ENCODE measurements around the gene SLC52A3.

SLC52A3 gene

GRCh38 chr20:711576-711975, 56.7 kb downstream of the SLC52A3 start:
- no peak for TF ChIP-seq CTCF (IDR thresholded peaks at IDR 0.05; ENCODE audit: low read depth, low read length, missing control alignments)
- no peak overlapping the region for H3K4me3 ChIP-seq (replicated peaks; ENCODE audit: low read depth, low read length)
- no peak for DNase-seq (ENCODE audit: extremely low read depth, low read depth)

- no peak for TF ChIP-seq CTCF (IDR thresholded peaks at IDR 0.05; ENCODE audit: low read depth, low read length, missing control alignments)
- no peak for DNase-seq (ENCODE audit: extremely low read depth, low read depth)
- H3K4me3 ChIP-seq (replicated peaks; ENCODE audit: low read depth, low read length), result no peak overlapping the region
These were observed 57.4 kb downstream of the SLC52A3 start for GRCh38 chr20:710780-711450.

Data from HFF-Myc (cell line).